Calu3 (cell line): ENCODE measurements around the gene DNAH1. TPM values are rescaled to one million over a fixed set of nuclear protein-coding genes. Genes with fewer than 3 reads are reported as not detected.
"Not testable (repeated sequence)": the region's sequence is repeated elsewhere in the genome, so short reads cannot be mapped to it uniquely, and the experiment has no call there.

Experiments
- Bru-seq: library from RNA; stranded (reverse); fragments of 400-500 nt; gene quantifications from one replicate; lab custom pipeline; 2021; lab: Mats Ljungman, UMichigan
- BruChase-seq, 2 experiments: library from RNA; stranded (reverse); fragments of 400-500 nt; gene quantifications; one replicate each; lab custom pipeline; 2021; lab: Mats Ljungman, UMichigan
- BruUV-seq: library from RNA; stranded (reverse); fragments of 400-500 nt; replicated peaks from 2 replicates; lab custom pipeline; 2021; lab: Mats Ljungman, UMichigan
- CTCF ChIA-PET: fragments of 300-600 bp; sonication (Branson Sonifier 250); formaldehyde crosslinking; loops from one replicate; lab custom pipeline; 2022; ENCODE audit warnings: antibody characterized with exemption; lab: Charles Lee
- DNase-seq: peaks from one replicate; pipeline ENCODE4 v3.0.0; 2022
- H3K27ac Mint-ChIP-seq: one replicate; pipeline ENCODE4 v1.8.0; 2022; ENCODE audit warnings: mixed read lengths; ENCODE audit not compliant: unreplicated experiment
- H3K27me3 Mint-ChIP-seq: one replicate; pipeline ENCODE4 v1.8.0; 2022; ENCODE audit warnings: mixed read lengths; ENCODE audit not compliant: unreplicated experiment
- H3K36me3 Mint-ChIP-seq: one replicate; pipeline ENCODE4 v1.8.0; 2022; ENCODE audit warnings: mild to moderate bottlenecking, moderate library complexity, mixed read lengths; ENCODE audit not compliant: insufficient read depth, unreplicated experiment
- H3K4me1 Mint-ChIP-seq: one replicate; pipeline ENCODE4 v1.8.0; 2022; ENCODE audit warnings: mild to moderate bottlenecking, low read depth, mixed read lengths; ENCODE audit not compliant: unreplicated experiment
- H3K4me3 Mint-ChIP-seq: one replicate; pipeline ENCODE4 v1.8.0; 2022; ENCODE audit warnings: mild to moderate bottlenecking, low read depth, moderate library complexity, mixed read lengths; ENCODE audit not compliant: unreplicated experiment
- H3K9me3 Mint-ChIP-seq: one replicate; pipeline ENCODE4 v1.8.0; 2022; ENCODE audit warnings: low read depth, mixed read lengths; ENCODE audit not compliant: unreplicated experiment
- CTCF ChIP-seq: fragments of 200-600 bp; IDR thresholded peaks from one replicate; pipeline ENCODE4 v1.8.0; 2022; ENCODE audit warnings: antibody characterized with exemption; ENCODE audit not compliant: unreplicated experiment
- intact Hi-C: fragments of 100-400 bp; cut with micrococcal nuclease; formaldehyde crosslinking; loops from one replicate; pipeline ENCODE4 v1.10.0; 2022; ENCODE audit not compliant: unreplicated experiment
- long read RNA-seq: library from polyadenylated mRNA; stranded (forward); transcript quantifications from one replicate; pipeline ENCODE4 v2.0.0, GENCODE V29; 2022
- total RNA-seq: library from RNA; stranded (reverse); gene quantifications from 2 replicates; pipeline ENCODE4 v1.2.3, GENCODE V29; 2022

DNAH1 gene
- 10.2 and 13.1 TPM in 2 replicates for total RNA-seq
- Bru-seq, nascent RNA, result percentile 43 among the genes with signal in this experiment
- BruChase-seq, experiment 1, labeled RNA remaining after a 6-hour chase, result percentile 56 among the genes with signal in this experiment
- BruChase-seq, experiment 2, labeled RNA remaining after a 2-hour chase, result percentile 53 among the genes with signal in this experiment
- long read RNA-seq, partial matches to known transcripts, result 2 of 2 reads
- long read RNA-seq, other reads (novel, unspliced or antisense), result 0 of 2 reads

GRCh38 chr3:52315977-52316764 is at the start of gene DNAH1:
DNAH1 (plus strand) TSS chr3:52316319; CDS start chr3:52322443, 6,124 bp downstream.
- no peaks in the 10 kb centered on the region for H3K9me3 Mint-ChIP-seq
- no peak for TF ChIP-seq CTCF
- intact Hi-C loops, result no loop called here
- no peak within 1 kb of the TSS for H3K27ac Mint-ChIP-seq
- BruUV-seq, result no TSS peak
- peaks cover 18% of the 10 kb centered on the region for H3K36me3 Mint-ChIP-seq
- H3K4me1 Mint-ChIP-seq, result peaks cover 30% of the 10 kb centered on the region
- CTCF ChIA-PET, result no interaction called here
- H3K27me3 Mint-ChIP-seq, result no peaks in the 10 kb centered on the region
- DNase-seq, result no peak
- no peak within 1 kb of the TSS for H3K4me3 Mint-ChIP-seq

GRCh38 chr3:52268036-52268435 is 48.1 kb upstream of the DNAH1 start:
- Mint-ChIP-seq H3K9me3 (no peaks in the 10 kb centered on the region), H3K27me3 (no peaks in the 10 kb centered on the region), H3K4me3 (no peak overlapping the region), H3K4me1 (peaks cover 42% of the 10 kb centered on the region), H3K27ac (peak overlapping the region; percentile 34), H3K36me3 (peaks cover 77% of the 10 kb centered on the region)
- no peak for TF ChIP-seq CTCF
- CTCF ChIA-PET, result no interaction called here
- no TSS peak for BruUV-seq
- no peak for DNase-seq
- intact Hi-C loops, result no loop called here

GRCh38 chr3:52269776-52270175 is 46.3 kb upstream of the DNAH1 start:
- no TSS peak for BruUV-seq
- H3K9me3 Mint-ChIP-seq, result no peaks in the 10 kb centered on the region
- H3K4me3 Mint-ChIP-seq, result no peak overlapping the region
- DNase-seq, result no peak
- intact Hi-C loops, result no loop called here
- H3K27ac Mint-ChIP-seq, result no peak overlapping the region
- H3K27me3 Mint-ChIP-seq, result no peaks in the 10 kb centered on the region
- peaks cover 74% of the 10 kb centered on the region for H3K36me3 Mint-ChIP-seq
- no peak for TF ChIP-seq CTCF
- peaks cover 34% of the 10 kb centered on the region for H3K4me1 Mint-ChIP-seq
- CTCF ChIA-PET, result no interaction called here

GRCh38 chr3:52270252-52270754 is 45.8 kb upstream of the DNAH1 start:
- CTCF ChIA-PET, result no interaction called here
- H3K27me3 Mint-ChIP-seq, result no peaks in the 10 kb centered on the region
- BruUV-seq, result no TSS peak
- H3K27ac Mint-ChIP-seq, result no peak overlapping the region
- DNase-seq, result no peak
- no peak for TF ChIP-seq CTCF
- intact Hi-C loops, result no loop called here
- no peak overlapping the region for H3K4me3 Mint-ChIP-seq
- H3K36me3 Mint-ChIP-seq, result peaks cover 71% of the 10 kb centered on the region
- H3K9me3 Mint-ChIP-seq, result no peaks in the 10 kb centered on the region
- H3K4me1 Mint-ChIP-seq, result peaks cover 32% of the 10 kb centered on the region

- Mint-ChIP-seq H3K4me1 (peaks cover 41% of the 10 kb centered on the region), H3K36me3 (peaks cover 74% of the 10 kb centered on the region)
- H3K4me3 Mint-ChIP-seq, BruUV-seq, H3K27ac Mint-ChIP-seq, H3K9me3 Mint-ChIP-seq, H3K27me3 Mint-ChIP-seq, intact Hi-C loops, DNase-seq: not testable (repeated sequence)
- CTCF ChIA-PET, result interaction anchor here (0.7 kb wide), 1 partner anchor 74 kb away, joined by 3 read pairs; the partner anchor contains the start of gene ALAS1
Observed at GRCh38 chr3:52272172-52272571, 43.9 kb upstream of the DNAH1 start.
